Activated CD4-positive, alpha-beta T cell treated with anti-CD3 and anti-CD28 coated beads for 1 hour (primary cell): ENCODE measurements around the gene FTH1.
A peak's percentile ranks its signal among the peaks of the same experiment; 100 is the strongest.
"Not testable (repeated sequence)": the region's sequence is repeated elsewhere in the genome, so short reads cannot be mapped to it uniquely, and the experiment has no call there.

Experiments
- DNase-seq: peaks from one replicate; pipeline ENCODE4 v3.0.0-alpha.2; 2020

Gene FTH1

GRCh38 chr11:61978703-61979661, 11.5 kb upstream of the FTH1 start:
- DNase-seq: no peak

- DNase-seq: no peak
Observed at GRCh38 chr11:61976813-61977475, 9.5 kb upstream of the FTH1 start.

- DNase-seq: no peak
Observed at GRCh38 chr11:61976420-61976800, 9.0 kb upstream of the FTH1 start.

GRCh38 chr11:61975638-61976419, 8.4 kb upstream of the FTH1 start:
- no peak for DNase-seq

GRCh38 chr11:61974766-61975631, 7.6 kb upstream of the FTH1 start:
- DNase-seq: no peak

GRCh38 chr11:61973476-61974162, 6.2 kb upstream of the FTH1 start:
- DNase-seq: no peak

GRCh38 chr11:61972672-61973475, 5.4 kb upstream of the FTH1 start:
- no peak for DNase-seq

- no peak for DNase-seq
Observed at GRCh38 chr11:61972112-61972671, 4.8 kb upstream of the FTH1 start.

- DNase-seq: no peak
Observed at GRCh38 chr11:61971248-61972111, 4.0 kb upstream of the FTH1 start.

- DNase-seq: no peak
Observed at GRCh38 chr11:61969838-61970662, 2.6 kb upstream of the FTH1 start.

GRCh38 chr11:61969391-61969758, 1.9 kb upstream of the FTH1 start:
- DNase-seq: no peak

GRCh38 chr11:61968758-61969390, 1.4 kb upstream of the FTH1 start:
- no peak for DNase-seq

GRCh38 chr11:61967924-61968757, 707 bp upstream of the FTH1 start:
- DNase-seq: peak; percentile 26

GRCh38 chr11:61966734-61967115, 709 bp downstream of the FTH1 start:
- DNase-seq: no peak

- not testable (repeated sequence) for DNase-seq
Observed at GRCh38 chr11:61964666-61965271, 2.7 kb downstream of the FTH1 start.

- no peak for DNase-seq
Observed at GRCh38 chr11:61964058-61964665, 3.3 kb downstream of the FTH1 start.
